Spleen (tissue), 11 donors: ENCODE measurements around the gene BLCAP. TPM values are rescaled to one million over a fixed set of nuclear protein-coding genes. Genes with fewer than 3 reads are reported as not detected.
"Not testable (repeated sequence)": the region's sequence is repeated elsewhere in the genome, so short reads cannot be mapped to it uniquely, and the experiment has no call there.

ENCODE experiments used
- DNase-seq: peaks from one replicate; pipeline ENCODE4 v3.0.0-alpha.2; 2020
- H3K27ac ChIP-seq, 8 donors: fragments of 200-600 bp; sonication (generic) in 7 of 8; 1 replicate in 4 of 8; 2 replicates in 4 of 8; pipeline versions ENCODE4 v1.5.0 to v1.8.0; 2016 to 2021; ENCODE audit warnings: inconsistent platforms in 4 of 8, mild to moderate bottlenecking in 4 of 8, moderate library complexity in 1 of 8
- H3K27me3 ChIP-seq, 7 donors: fragments of 200-600 bp; sonication (generic) in 6 of 7; replicated peaks in 1 of 7; 1 replicate in 4 of 7; 2 replicates in 3 of 7; pipeline versions ENCODE4 v1.5.0 to v1.8.0; 2016 to 2021; ENCODE audit warnings: inconsistent platforms in 3 of 7, mild to moderate bottlenecking in 1 of 7
- H3K36me3 ChIP-seq, 6 donors: fragments of 200-600 bp; sonication (generic) in 5 of 6; 1 replicate in 4 of 6; 2 replicates in 2 of 6; pipeline versions ENCODE4 v1.5.0 to v1.8.0; 2016 to 2021; ENCODE audit warnings: inconsistent platforms in 2 of 6
- H3K4me1 ChIP-seq, 6 donors: fragments of 200-600 bp; sonication (generic) in 5 of 6; 1 replicate in 3 of 6; 2 replicates in 3 of 6; pipeline versions ENCODE4 v1.5.0 to v1.8.0; 2016 to 2021; ENCODE audit warnings: inconsistent platforms in 3 of 6
- H3K4me3 ChIP-seq, 8 donors: fragments of 200-600 bp; sonication (generic) in 7 of 8; 1 replicate in 4 of 8; 2 replicates in 4 of 8; pipeline versions ENCODE4 v1.5.0 to v1.8.0; 2016 to 2021; ENCODE audit warnings: inconsistent platforms in 4 of 8, mild to moderate bottlenecking in 4 of 8, moderate library complexity in 2 of 8
- H3K9me3 ChIP-seq, 8 donors: fragments of 200-600 bp; sonication (generic) in 7 of 8; 1 replicate in 4 of 8; 2 replicates in 4 of 8; pipeline versions ENCODE4 v1.5.0 to v1.8.0; 2016 to 2021; ENCODE audit warnings: inconsistent platforms in 4 of 8
- POLR2A ChIP-seq, 3 donors: fragments of 450-650 bp; IDR thresholded peaks; one replicate each; pipeline ENCODE4 v1.5.1; 2017; ENCODE audit warnings: antibody characterized with exemption in 3 of 3, mild to moderate bottlenecking in 1 of 3
- POLR2AphosphoS5 ChIP-seq, 3 donors: sonication (generic); formaldehyde crosslinking; IDR thresholded peaks; one replicate each; pipeline ENCODE4 v1.5.1; 2017; ENCODE audit warnings: antibody characterized with exemption in 3 of 3
- WGBS, 5 donors: extraction: QIAGEN DNeasy Blood & Tissue Kit in 3 of 5; methylation state at CpG; one replicate each; pipeline versions ENCODE4 v1.1.5 to v1.1.7; 2013 to 2018; 5-methylcytosine and 5-hydroxymethylcytosine counted together
- intact Hi-C: fragments of 100-400 bp; cut with DNase I; formaldehyde crosslinking; loops from one replicate; pipeline ENCODE4 v1.15.0; 2023; ENCODE audit warnings: low total_unique reads
- polyA plus RNA-seq, 3 donors: library from polyadenylated mRNA; stranded (reverse); fragments of 200-250 nt; gene quantifications; one replicate each; pipeline ENCODE4 v1.2.1, GENCODE V29; 2013
- total RNA-seq, 7 donors: library from RNA; depleted of rRNA in 3 of 7; stranded (reverse); fragments of >200 nt in 3 of 7; fragmentation: NEBNext Ultra II Directional in 4 of 7; extraction: Animal tissue kit (Norgen Biotek cat#: 25700) in 4 of 7; gene quantifications; one replicate each; pipeline versions ENCODE4 v1.1.0 to v1.2.1, GENCODE V29; 2016 to 2021
- TF ChIP-seq, protein P1 (sequence below), 11 experiments: fragments of 200-600 bp in 7 of 11; fragments of 450-650 bp in 4 of 11; sonication (generic) in 4 of 11; IDR thresholded peaks in 8 of 11; conservative IDR thresholded peaks in 3 of 11; 1 replicate in 7 of 11; 2 replicates in 4 of 11; pipeline versions ENCODE4 v1.4.0 to v1.8.0; 2016 to 2021; ENCODE audit warnings: antibody characterized with exemption in 11 of 11, inconsistent platforms in 4 of 11, mild to moderate bottlenecking in 1 of 11
- donor health status: healthy with polysubstance abuse.
- donor health status: DM: no; HTN: no; CAD: no; lungs with moderate emphysema.
- donor health status: DM: no; HTN: no; CAD: no.
- donor health status: Bipolar disorder and iron deficiency.
- donor health status: healthy.
- donor health status: DM: no; HTN: no; CAD: no.
- donor health status: DM: yes; HTN: yes; CAD: no.

Gene BLCAP
- total and polyA plus RNA-seq, 10 donors = 56.8 to 94.7 (median 67.3) TPM

DNA sequence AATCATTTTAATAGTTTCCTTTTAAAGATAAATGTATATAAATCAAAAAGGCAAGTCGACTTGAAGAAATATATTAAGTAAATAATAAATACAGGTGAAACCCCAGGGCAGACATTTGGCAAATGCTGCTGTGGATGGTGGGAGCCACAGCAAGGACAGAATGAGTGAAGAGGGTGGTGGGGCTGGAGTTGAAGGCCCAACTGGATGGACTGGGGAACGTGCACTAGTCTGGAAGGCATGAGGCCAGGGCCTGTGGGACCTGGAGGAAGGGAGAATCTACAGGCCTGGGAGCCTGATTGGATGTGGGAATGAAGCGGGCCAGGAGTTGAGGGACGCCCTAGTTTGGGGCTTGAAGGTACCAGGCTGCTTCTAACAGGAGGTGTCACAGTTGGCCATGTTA lies 30.6 kb upstream of the BLCAP start:
- no peak for DNase-seq
- 79 to 83% (median 80%) methylated on average over 4 of the region's 4 CpGs for WGBS, 5 donors

DNA sequence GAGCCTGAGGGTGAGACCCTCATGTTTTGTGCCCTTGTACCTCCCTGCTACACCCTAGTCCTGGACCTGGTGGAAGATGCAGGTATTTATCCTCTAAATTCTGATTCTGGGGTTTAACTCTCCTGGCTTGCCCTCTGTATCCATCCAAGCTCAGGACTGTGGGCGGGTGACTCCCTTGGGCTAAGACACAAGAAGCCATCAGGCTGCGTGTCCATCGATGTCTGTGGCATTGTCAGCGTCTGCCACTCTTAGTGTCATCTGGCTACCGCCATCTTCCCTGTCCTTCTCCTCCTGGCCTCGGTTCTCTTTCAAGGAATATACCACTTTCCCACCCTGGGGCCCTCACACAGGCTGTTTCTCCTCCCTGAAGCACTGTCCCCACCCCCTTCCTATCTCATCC lies 28.9 kb upstream of the BLCAP start:
- Histone ChIP-seq H3K4me3 (no peak overlapping the region), H3K27me3 (peaks cover 0 to 33% (median 6%) of the 10 kb centered on the region in 7 donors), H3K4me1 (no peaks in the 10 kb centered on the region), H3K27ac (no peak overlapping the region), H3K9me3 (no peaks in the 10 kb centered on the region), H3K36me3 (no peaks in the 10 kb centered on the region)
- WGBS, 5 donors = 84 to 94% (median 87%) methylated on average over 6 of the region's 6 CpGs
- TF ChIP-seq, protein P1, sequence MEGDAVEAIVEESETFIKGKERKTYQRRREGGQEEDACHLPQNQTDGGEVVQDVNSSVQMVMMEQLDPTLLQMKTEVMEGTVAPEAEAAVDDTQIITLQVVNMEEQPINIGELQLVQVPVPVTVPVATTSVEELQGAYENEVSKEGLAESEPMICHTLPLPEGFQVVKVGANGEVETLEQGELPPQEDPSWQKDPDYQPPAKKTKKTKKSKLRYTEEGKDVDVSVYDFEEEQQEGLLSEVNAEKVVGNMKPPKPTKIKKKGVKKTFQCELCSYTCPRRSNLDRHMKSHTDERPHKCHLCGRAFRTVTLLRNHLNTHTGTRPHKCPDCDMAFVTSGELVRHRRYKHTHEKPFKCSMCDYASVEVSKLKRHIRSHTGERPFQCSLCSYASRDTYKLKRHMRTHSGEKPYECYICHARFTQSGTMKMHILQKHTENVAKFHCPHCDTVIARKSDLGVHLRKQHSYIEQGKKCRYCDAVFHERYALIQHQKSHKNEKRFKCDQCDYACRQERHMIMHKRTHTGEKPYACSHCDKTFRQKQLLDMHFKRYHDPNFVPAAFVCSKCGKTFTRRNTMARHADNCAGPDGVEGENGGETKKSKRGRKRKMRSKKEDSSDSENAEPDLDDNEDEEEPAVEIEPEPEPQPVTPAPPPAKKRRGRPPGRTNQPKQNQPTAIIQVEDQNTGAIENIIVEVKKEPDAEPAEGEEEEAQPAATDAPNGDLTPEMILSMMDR (IDR thresholded peaks at IDR 0.05 in 8 of 11, conservative IDR thresholded peaks at IDR 0.05 in 3 of 11) = no peak
- TF ChIP-seq POLR2AphosphoS5 (IDR thresholded peaks at IDR 0.05) (no peak), POLR2A (IDR thresholded peaks at IDR 0.05) (no peak)
- DNase-seq = no peak
- intact Hi-C loops = no loop called here

More for the DNA sequence above, 30.6 kb upstream of the BLCAP start:
- H3K4me1 ChIP-seq = no peaks in the 10 kb centered on the region
- no peak overlapping the region for H3K4me3 ChIP-seq
- H3K9me3 ChIP-seq = no peaks in the 10 kb centered on the region
- no peaks in the 10 kb centered on the region for H3K36me3 ChIP-seq
- TF ChIP-seq POLR2A (IDR thresholded peaks at IDR 0.05) (no peak), POLR2AphosphoS5 (IDR thresholded peaks at IDR 0.05) (no peak)
- TF ChIP-seq, protein P1 (IDR thresholded peaks at IDR 0.05 in 8 of 11, conservative IDR thresholded peaks at IDR 0.05 in 3 of 11) = no peak
- peaks cover 0 to 51% (median 10%) of the 10 kb centered on the region in 7 donors for H3K27me3 ChIP-seq
- intact Hi-C loops = no loop called here
- H3K27ac ChIP-seq = no peak overlapping the region

DNA sequence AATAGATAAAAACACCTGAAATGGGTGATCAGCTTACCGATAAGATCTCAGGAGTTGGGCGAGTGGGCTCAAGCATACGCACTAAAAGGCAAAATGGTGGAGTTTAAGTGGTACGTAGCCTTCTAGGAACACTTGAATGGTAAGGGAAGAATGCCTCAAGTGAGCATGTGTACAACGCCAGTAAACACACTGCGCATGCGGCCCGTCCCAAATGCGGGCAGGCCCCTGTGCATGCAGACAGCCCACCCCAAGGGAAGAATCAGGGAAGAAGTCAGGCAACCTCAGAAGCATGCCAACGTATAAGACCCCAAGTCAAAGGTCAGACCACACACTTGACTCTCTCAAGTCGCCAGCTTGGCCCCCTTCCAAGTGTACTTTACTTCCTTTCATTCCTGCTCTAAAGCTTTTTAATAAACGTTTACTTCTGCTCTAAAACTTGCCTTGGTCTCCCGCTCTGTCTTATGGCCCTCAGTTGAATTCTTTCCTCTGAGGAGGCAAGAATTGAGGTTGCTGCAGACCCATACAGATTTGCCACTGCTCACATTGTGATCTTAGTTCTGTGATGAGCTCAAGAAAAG lies 27.1 kb upstream of the BLCAP start:
- H3K4me1 ChIP-seq, H3K36me3 ChIP-seq, intact Hi-C loops, H3K27ac ChIP-seq, DNase-seq, H3K9me3 ChIP-seq: not testable (repeated sequence)
- WGBS, 5 donors = 55 to 71% (median 68%) methylated on average over 13 of the region's 13 CpGs
- Histone ChIP-seq H3K27me3 (peaks cover 0 to 27% (median 4%) of the 10 kb centered on the region in 7 donors), H3K4me3 (peak overlapping the region in 1 of 8 donors; percentile 30)

DNA sequence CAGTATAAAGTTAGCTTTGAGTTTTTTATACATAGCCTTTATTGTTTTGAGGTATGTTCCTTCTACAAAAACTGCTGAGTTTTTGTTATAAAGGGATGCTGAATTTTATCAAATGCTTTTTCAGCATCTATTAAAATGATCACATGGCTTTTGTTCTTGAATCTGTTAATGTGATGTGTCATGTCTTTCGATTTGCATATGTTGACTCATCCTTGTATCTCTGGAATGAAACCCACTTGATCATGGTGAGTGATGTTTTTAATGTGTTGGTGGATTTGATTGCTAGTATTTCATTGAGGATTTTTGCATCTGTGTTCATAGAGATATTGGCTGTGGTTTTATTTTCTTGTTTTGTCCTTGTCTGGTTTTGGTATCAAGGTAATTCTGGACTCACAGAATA lies 24.7 kb upstream of the BLCAP start:
- TF ChIP-seq, protein P1 (IDR thresholded peaks at IDR 0.05 in 8 of 11, conservative IDR thresholded peaks at IDR 0.05 in 3 of 11) = no peak
- TF ChIP-seq POLR2A (IDR thresholded peaks at IDR 0.05) (no peak), POLR2AphosphoS5 (IDR thresholded peaks at IDR 0.05) (no peak)
- Histone ChIP-seq H3K4me3 (no peak overlapping the region), H3K36me3 (no peaks in the 10 kb centered on the region), H3K4me1 (no peaks in the 10 kb centered on the region), H3K27ac (no peak overlapping the region), H3K9me3 (no peaks in the 10 kb centered on the region), H3K27me3 (peaks cover 0 to 27% (median 4%) of the 10 kb centered on the region in 7 donors)
- intact Hi-C loops = no loop called here
- 53 to 86% (median 58%) methylated on average over 1 of the region's 1 CpG for WGBS, 5 donors
- no peak for DNase-seq

DNA sequence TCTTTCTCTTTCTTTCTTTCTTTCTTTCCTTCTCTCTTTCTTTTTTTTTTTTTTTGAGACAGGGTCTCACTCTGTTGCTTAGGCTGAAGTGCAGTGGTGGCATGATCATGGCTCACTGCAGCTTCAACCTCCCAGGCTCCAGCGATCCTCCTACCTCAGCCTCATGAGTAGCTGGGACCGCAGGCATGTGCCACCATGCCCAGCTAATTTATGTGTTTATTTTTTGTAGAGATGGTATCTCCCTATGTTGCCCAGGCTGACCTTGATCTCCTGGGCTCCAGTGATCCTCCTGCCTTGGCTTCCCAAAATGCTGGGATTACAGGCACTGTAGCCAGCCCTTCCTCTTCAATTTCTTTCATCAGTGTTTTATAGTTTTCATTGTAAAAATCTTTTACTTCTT lies 24.0 kb upstream of the BLCAP start:
- H3K4me1 ChIP-seq, H3K36me3 ChIP-seq, DNase-seq, H3K9me3 ChIP-seq, H3K4me3 ChIP-seq, H3K27ac ChIP-seq, intact Hi-C loops: not testable (repeated sequence)
- WGBS, 5 donors = 74 to 93% (median 80%) methylated on average over 2 of the region's 2 CpGs
- H3K27me3 ChIP-seq = peaks cover 0 to 20% (median 3%) of the 10 kb centered on the region in 7 donors

DNA sequence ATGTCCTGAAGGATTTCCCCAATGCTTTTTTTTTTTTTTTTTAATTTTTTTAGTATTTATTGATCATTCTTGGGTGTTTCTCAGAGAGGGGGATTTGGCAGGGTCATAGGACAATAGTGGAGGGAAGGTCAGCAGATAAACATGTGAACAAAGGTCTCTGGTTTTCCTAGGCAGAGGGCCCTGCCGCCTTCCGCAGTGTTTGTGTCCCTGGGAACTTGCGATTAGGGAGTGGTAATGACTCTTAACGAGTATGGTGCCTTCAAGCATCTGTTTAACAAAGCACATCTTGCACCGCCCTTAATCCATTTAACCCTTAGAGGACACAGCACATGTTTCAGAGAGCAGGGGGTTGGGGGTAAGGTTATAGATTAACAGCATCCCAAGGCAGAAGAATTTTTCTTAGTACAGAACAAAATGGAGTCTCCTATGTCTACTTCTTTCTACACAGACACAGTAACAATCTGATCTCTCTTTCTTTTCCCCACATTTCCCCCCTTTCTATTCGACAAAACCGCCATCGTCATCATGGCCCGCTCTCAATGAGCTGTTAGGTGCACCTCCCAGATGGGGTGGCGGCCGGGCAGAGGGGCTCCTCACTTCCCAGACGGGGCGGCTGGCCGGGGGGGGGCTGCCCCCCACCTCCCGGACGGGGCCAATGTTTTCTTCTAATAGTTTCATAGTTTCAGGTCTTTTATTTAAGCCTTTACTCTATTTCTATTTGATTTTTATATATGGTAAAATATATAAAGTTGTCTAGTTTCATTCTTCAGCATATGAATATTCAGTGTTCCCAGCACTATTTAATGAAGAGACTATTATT lies 22.6 kb upstream of the BLCAP start:
- WGBS, 5 donors = 69 to 78% (median 71%) methylated on average over 16 of the region's 16 CpGs
- DNase-seq, intact Hi-C loops, H3K36me3 ChIP-seq, H3K4me3 ChIP-seq, H3K27me3 ChIP-seq, H3K9me3 ChIP-seq, H3K27ac ChIP-seq, H3K4me1 ChIP-seq: not testable (repeated sequence)
